Hepatocyte (in vitro differentiated cells): Measurements from ENCODE around the gene EEF2K.

Experiments used
- CTCF ChIP-seq: fragments of 200-600 bp; sonication (generic); IDR thresholded peaks from 2 replicates; pipeline ENCODE4 v1.5.1; 2016; ENCODE audit warnings: antibody characterized with exemption, mild to moderate bottlenecking; ENCODE audit not compliant: poor library complexity
- EZH2 ChIP-seq: fragments of 200-600 bp; sonication (generic); IDR thresholded peaks from 2 replicates; pipeline ENCODE4 v1.6.1; 2016; ENCODE audit warnings: antibody characterized with exemption, mild to moderate bottlenecking, borderline replicate concordance
- EZH2phosphoT487 ChIP-seq: fragments of 200-600 bp; sonication (generic); IDR thresholded peaks from one replicate; pipeline ENCODE4 v1.6.1; 2018; ENCODE audit warnings: antibody characterized with exemption, mild to moderate bottlenecking, low read depth, moderate library complexity; ENCODE audit not compliant: unreplicated experiment, severe bottlenecking

DNA sequence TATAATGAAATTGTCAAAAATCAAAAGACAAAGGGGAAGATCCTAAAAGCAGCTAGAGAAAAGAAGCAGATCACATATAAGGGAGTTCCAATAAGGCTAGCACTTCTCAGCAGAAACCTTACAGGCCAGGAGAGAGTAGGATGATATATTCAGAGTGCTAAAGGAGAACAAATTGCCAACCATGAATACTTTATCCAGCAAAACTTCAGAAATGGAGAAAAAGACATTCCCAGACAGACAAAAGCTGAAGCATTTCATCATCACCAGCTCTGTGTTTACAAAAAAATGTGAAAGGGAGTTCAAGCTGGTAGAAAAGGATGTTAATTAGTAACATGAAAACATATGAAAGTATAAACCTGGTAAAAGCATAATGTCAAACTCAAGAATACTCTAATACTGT is 131.0 kb downstream of the EEF2K start:
- TF ChIP-seq CTCF: no peak
- no peak for TF ChIP-seq EZH2
- TF ChIP-seq EZH2phosphoT487: no peak
